Esophagus squamous epithelium (tissue), 5 donors: ENCODE measurements around the gene ANKS1A. TPM values are rescaled to one million over a fixed set of nuclear protein-coding genes. Genes with fewer than 3 reads are reported as not detected.

ENCODE experiments used
- DNase-seq: peaks from one replicate; lab custom pipeline; 2025; lab: John Stamatoyannopoulos, UW
- H3K27ac ChIP-seq, 4 donors: fragments of 200-600 bp; sonication (generic); one replicate each; pipeline ENCODE4 v1.5.1; 2016 to 2019; ENCODE audit warnings: mild to moderate bottlenecking in 1 of 4
- H3K27me3 ChIP-seq, 4 donors: fragments of 200-600 bp; sonication (generic); 1 replicate in 3 of 4; 2 replicates in 1 of 4; pipeline versions ENCODE4 v1.5.1 to v1.6.0; 2017 to 2021; ENCODE audit warnings: antibody characterized with exemption in 1 of 4
- H3K36me3 ChIP-seq, 3 donors: fragments of 200-600 bp; sonication (generic); one replicate each; pipeline ENCODE4 v1.5.1; 2016 to 2019
- H3K4me1 ChIP-seq, 3 donors: fragments of 200-600 bp; sonication (generic); one replicate each; pipeline ENCODE4 v1.5.1; 2017 to 2019
- H3K4me3 ChIP-seq, 4 donors: fragments of 200-600 bp; sonication (generic); 1 replicate in 3 of 4; 2 replicates in 1 of 4; pipeline ENCODE4 v1.5.1; 2016 to 2019; ENCODE audit warnings: mild to moderate bottlenecking in 2 of 4, moderate library complexity in 1 of 4
- H3K9me3 ChIP-seq, 3 donors: fragments of 200-600 bp; sonication (generic); one replicate each; pipeline ENCODE4 v1.5.1; 2016 to 2019
- CTCF ChIP-seq, 6 experiments: fragments of 450-650 bp in 4 of 6; fragments of 200-600 bp in 2 of 6; sonication (generic) in 2 of 6; IDR thresholded peaks; one replicate each; pipeline ENCODE4 v1.5.1; 2016 to 2019; ENCODE audit warnings: antibody characterized with exemption in 6 of 6, mild to moderate bottlenecking in 4 of 6, moderate library complexity in 4 of 6
- POLR2A ChIP-seq, 4 donors: fragments of 450-650 bp; IDR thresholded peaks; one replicate each; pipeline ENCODE4 v1.6.1; 2017; ENCODE audit warnings: antibody characterized with exemption in 4 of 4, mild to moderate bottlenecking in 4 of 4, moderate library complexity in 3 of 4
- WGBS, 2 donors: methylation state at CpG; one replicate each; pipeline ENCODE4 v1.1.5; 2018; 5-methylcytosine and 5-hydroxymethylcytosine counted together
- intact Hi-C: fragments of 100-400 bp; cut with DNase I; formaldehyde crosslinking; loops from one replicate; pipeline ENCODE4 v1.15.0; 2022
- total RNA-seq, 4 donors: library from RNA; depleted of rRNA; stranded (reverse); fragments of >200 nt; gene quantifications; one replicate each; pipeline ENCODE4 v1.1.0, GENCODE V29; 2016
- donor health status: DM: yes; HTN: yes; CAD: no.

Gene ANKS1A
- total RNA-seq, 4 donors from 2014 or later: 12.6 to 27.1 (median 17.5) TPM

- no peak overlapping the region for H3K4me3 ChIP-seq
- WGBS, 2 donors: 90 to 96% methylated on average over 4 to 9 of the region's 23 CpGs
- TF ChIP-seq CTCF (IDR thresholded peaks at IDR 0.05) (no peak), POLR2A (IDR thresholded peaks at IDR 0.05) (no peak)
- no peak for DNase-seq
- H3K4me1 ChIP-seq: peaks cover 15 to 59% (median 49%) of the 10 kb centered on the region in 3 donors
- H3K36me3 ChIP-seq: peaks cover 28 to 94% (median 35%) of the 10 kb centered on the region in 3 donors
- peak overlapping the region in 1 of 4 donors; percentile 56 for H3K27ac ChIP-seq
- intact Hi-C loops: no loop called here
- no peaks in the 10 kb centered on the region for H3K27me3 ChIP-seq
- no peaks in the 10 kb centered on the region for H3K9me3 ChIP-seq
Measured at GRCh38 chr6:35079311-35080000, 190.4 kb downstream of the ANKS1A start.

GRCh38 chr6:35080016-35080680, 191.1 kb downstream of the ANKS1A start:
- 50 to 55% methylated on average over 8 to 10 of the region's 13 CpGs for WGBS, 2 donors
- H3K27ac ChIP-seq: peak overlapping the region in 3 of 4 donors; percentile 56 to 76 (median 60)
- TF ChIP-seq CTCF (IDR thresholded peaks at IDR 0.05): no peak
- TF ChIP-seq POLR2A (IDR thresholded peaks at IDR 0.05): no peak
- intact Hi-C loops: no loop called here
- H3K27me3 ChIP-seq: no peaks in the 10 kb centered on the region
- peaks cover 15 to 59% (median 49%) of the 10 kb centered on the region in 3 donors for H3K4me1 ChIP-seq
- DNase-seq: no peak
- no peaks in the 10 kb centered on the region for H3K9me3 ChIP-seq
- H3K36me3 ChIP-seq: peaks cover 35 to 96% (median 35%) of the 10 kb centered on the region in 3 donors
- H3K4me3 ChIP-seq: no peak overlapping the region

- intact Hi-C loops: no loop called here
- WGBS, 2 donors: 52 to 67% methylated on average over 6 to 14 of the region's 21 CpGs
- Histone ChIP-seq H3K36me3 (peaks cover 40 to 98% (median 40%) of the 10 kb centered on the region in 3 donors), H3K27ac (peak overlapping the region; percentile 44 to 76 (median 58)), H3K4me3 (no peak overlapping the region), H3K4me1 (peaks cover 15 to 59% (median 49%) of the 10 kb centered on the region in 3 donors), H3K27me3 (no peaks in the 10 kb centered on the region), H3K9me3 (no peaks in the 10 kb centered on the region)
- DNase-seq: no peak
- peak in 4 of 6 experiments; percentile 10 to 44 (median 12) for TF ChIP-seq CTCF (IDR thresholded peaks at IDR 0.05)
- no peak for TF ChIP-seq POLR2A (IDR thresholded peaks at IDR 0.05)
Measured at GRCh38 chr6:35080821-35081425, 191.9 kb downstream of the ANKS1A start.

GRCh38 chr6:35081426-35081851, 192.4 kb downstream of the ANKS1A start:
- H3K9me3 ChIP-seq: no peaks in the 10 kb centered on the region
- H3K4me1 ChIP-seq: peaks cover 13 to 56% (median 47%) of the 10 kb centered on the region in 3 donors
- no peaks in the 10 kb centered on the region for H3K27me3 ChIP-seq
- WGBS, 2 donors: 44 to 60% methylated on average over 13 of the region's 13 CpGs
- H3K27ac ChIP-seq: peak overlapping the region; percentile 44 to 76 (median 58)
- no peak for DNase-seq
- no peak for TF ChIP-seq POLR2A (IDR thresholded peaks at IDR 0.05)
- TF ChIP-seq CTCF (IDR thresholded peaks at IDR 0.05): no peak
- H3K4me3 ChIP-seq: no peak overlapping the region
- peaks cover 41 to 98% (median 43%) of the 10 kb centered on the region in 3 donors for H3K36me3 ChIP-seq
- intact Hi-C loops: no loop called here
